Activated naive CD4-positive, alpha-beta T cell treated with anti-CD3 and anti-CD28 coated beads, Interleukin-2, amount 50 U/mL, for 16 hours (primary cell): ENCODE data around the gene MTA2.
"Not testable (repeated sequence)": the region's sequence is repeated elsewhere in the genome, so short reads cannot be mapped to it uniquely, and the experiment has no call there.

Source experiments
- DNase-seq: peaks from one replicate; pipeline ENCODE4 v3.0.0-alpha.2; 2020

The MTA2 gene

GRCh38 chr11:62601372-62602140 is at the start of gene MTA2:
MTA2 (minus strand) TSS chr11:62601865; CDS start chr11:62601450, 415 bp downstream.
- DNase-seq = peak; percentile 99

DNA sequence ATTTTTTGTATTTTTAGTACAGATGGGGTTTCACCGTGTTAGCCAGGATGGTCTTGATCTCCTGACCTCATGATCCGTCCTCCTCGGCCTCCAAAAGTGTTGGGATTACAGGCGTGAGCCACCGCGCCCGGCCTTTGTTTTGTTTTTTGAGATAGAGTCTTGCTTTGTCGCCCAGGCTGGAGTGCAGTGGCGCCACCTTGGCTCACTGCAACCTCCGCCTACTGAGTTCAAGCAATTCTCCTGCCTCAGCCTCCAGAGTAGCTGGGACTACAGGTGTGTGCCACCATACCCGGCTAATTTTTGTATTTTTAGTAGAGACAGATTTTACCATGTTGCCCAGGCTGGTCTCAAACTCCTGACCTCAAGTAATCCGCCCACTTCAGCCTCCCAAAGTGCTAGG is 48.6 kb upstream of the MTA2 start:
- DNase-seq = not testable (repeated sequence)

- no peak for DNase-seq
Measured at GRCh38 chr11:62649486-62649885, 47.8 kb upstream of the MTA2 start.

- no peak for DNase-seq
Measured at GRCh38 chr11:62648967-62649364, 47.3 kb upstream of the MTA2 start.

DNA sequence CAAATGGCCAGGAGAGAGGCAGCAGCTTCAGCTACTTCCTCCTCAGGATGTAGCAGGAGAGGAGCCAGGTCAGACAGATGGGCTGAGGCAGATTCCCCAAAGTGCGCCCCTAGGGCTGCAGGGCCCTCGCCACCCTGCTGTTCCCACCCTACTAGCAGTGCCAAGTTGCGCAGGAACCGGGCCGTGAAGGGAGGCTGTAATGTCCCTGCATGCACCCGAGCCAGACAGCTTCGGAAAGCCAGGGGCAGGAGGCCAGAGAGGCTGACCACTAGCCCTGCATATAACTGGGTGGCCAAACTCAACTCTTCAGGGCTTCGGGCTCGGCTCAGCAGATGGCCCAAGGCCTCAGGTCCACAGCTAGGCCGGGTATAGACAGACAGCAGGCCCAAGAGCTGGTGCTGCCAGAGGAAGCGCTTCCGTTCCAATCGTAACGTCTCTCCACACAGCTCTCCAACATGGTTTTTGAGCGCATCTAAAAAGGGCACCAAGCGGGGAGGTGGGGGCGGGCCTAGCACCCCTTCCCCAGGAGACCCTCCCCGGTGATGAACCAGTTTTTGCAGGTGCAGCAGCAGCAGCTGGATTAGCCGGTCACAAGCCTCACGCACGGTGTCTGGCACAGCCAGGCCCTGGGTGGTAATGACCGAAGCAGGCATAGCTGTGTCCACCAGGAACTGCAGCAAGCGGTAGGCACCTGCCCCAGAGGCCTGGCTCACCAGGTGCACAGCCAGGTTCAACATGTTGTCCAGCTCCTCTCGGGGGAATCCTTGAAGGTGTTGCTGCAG is 46.7 kb upstream of the MTA2 start:
- DNase-seq = no peak

- DNase-seq = no peak
Measured at GRCh38 chr11:62647609-62648005, 45.9 kb upstream of the MTA2 start.

GRCh38 chr11:62646825-62647608 is 45.4 kb upstream of the MTA2 start:
- no peak for DNase-seq

DNA sequence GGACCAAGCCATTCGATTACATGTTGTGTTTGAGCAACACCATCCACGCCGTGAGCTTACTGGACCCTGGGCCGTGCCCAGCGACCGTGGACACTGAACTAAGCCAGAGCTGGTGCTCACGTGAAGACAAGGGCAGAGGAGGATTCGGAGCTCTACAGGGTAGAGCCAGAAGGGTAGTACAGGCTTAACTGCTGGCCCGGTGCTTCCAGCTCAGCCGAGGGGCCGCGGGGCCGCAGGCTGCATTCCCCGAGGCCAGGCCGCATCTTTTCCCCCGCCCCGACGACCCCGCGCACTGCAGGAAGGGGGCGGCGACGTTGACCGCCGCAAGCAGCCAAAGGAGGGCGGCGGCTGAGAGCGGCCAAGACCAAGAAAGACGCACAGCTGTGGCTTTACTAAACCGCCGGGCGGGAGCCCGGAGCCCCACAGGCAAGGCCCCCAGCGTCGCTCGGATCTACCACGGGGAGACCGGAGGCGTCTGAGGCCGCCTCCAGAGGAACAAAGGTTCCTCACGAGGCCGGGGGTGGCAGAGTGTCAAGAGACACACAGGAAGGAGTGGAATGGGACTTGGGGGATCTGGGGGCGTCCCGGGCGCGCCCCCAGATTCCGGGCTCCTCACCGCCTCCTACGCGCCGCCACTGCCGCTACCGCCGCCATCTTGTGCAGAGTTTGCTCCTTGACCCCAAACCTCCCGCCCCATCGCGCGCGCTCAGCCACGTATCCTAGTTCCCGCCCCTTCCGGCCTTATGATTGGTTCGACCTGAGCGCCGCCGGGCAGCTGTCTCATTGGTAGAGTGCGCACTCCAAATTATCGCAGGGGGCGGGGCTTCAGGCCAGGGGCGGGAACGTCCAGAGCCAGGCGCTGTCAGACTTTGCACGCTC is 44.5 kb upstream of the MTA2 start, which contains the start of gene GANAB:
TSS of gene GANAB (minus strand) at position 668 of the 879 bp plus-strand sequence. CDS start at position 654, 14 bp downstream.
- peak; percentile 99 for DNase-seq

GRCh38 chr11:62645671-62645945 is 43.9 kb upstream of the MTA2 start:
- no peak for DNase-seq

GRCh38 chr11:62644220-62644619 is 42.6 kb upstream of the MTA2 start:
- DNase-seq = no peak

DNA sequence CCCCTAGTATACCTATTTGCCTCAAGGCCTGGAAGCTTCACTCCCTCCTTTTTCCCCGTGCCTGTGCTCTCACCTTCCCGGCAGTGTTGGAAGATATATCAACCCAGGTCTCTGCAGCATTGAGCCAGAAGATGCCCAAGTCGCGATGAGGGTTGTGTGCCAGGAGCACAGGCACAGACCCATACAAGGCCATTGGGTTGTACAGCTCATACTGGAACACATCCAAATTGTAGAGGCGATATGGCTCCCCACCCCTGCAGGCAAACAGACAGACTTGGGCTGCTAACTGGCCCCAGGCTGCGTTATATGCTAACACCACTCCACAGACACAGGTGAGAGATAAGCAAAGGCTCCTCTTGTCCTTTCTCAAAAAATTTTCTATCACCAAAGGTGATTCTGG is 30.8 kb upstream of the MTA2 start:
- no peak for DNase-seq

- DNase-seq = no peak
Measured at GRCh38 chr11:62627713-62628112, 26.0 kb upstream of the MTA2 start.

DNA sequence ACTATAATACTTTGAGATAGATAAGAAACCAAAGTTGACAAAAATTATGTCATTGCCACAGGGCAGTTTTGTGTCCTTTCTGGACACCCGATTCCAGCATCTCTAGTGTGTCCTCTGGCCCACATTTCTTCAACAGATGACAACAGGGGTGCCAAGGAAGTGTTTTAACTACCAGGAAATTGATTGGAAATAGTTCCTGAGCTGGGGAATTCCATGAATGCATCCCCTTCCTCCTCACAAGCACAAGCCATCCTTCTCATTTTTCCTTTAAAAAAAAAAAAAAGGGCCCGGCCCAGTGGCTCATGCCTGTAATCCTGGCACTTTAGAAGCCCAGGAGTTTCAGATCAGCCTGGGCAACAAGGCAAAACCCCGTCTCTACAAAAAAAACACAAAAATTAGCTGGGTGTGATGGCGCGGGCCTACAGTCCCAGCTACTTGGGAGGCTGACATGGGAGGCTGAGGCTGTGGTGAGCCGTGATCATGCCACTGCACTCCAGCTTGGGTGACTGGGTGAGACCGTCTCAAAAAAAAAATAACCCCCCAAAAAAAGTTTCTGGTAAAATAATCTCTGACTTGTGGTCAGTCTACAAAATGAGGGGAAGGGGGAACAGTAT is 20.9 kb upstream of the MTA2 start:
- DNase-seq = no peak

DNA sequence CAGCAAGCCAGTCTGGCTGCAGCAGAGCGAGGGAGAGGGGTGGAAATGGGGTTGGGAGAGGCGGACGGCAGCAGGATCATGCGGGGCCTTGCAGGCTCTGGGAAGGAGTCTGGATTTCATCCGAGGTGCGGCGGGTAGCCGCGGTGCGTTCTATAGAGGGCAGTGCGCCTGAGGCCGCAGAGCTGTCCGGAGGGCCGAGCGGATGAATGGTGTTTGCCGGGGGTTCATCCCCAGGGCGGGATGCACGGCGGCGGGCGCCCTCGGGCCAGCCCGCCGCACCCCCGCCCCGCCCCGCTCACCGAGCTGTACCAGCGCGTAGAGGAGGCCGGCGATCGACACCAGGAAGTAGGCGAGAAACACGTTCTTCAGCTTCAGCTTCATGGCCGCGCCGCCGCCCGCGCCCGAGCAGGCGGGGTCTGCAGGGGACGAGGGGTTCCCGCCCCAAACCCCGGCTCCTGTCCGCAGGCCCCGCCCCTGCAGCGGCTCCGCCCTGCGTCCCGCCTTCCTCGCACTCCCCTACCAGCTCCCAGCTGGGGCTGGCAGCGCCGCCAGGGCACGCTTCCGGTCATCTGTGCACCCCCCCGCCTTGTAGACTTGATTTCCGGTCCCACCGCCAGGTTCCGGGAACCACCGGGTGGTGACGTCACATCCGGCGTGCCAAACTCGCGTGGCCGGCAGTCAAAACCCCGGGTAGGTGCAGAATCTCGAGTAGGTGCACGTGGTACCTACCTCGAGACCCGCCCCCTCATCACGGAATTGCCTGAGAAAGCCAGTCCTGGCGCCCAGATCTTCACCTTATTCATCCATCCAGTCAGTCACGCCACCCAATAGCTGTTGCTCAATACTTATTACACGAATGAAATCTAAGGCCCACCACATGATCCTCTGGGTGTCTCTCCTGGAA is 20.2 kb upstream of the MTA2 start, which contains the start of gene B3GAT3:
TSS of gene B3GAT3 (minus strand) at position 420 of the 904 bp plus-strand sequence. CDS start at position 381, 39 bp downstream.
- DNase-seq = peak; percentile 93

- DNase-seq = no peak
Measured at GRCh38 chr11:62621027-62621566, 19.4 kb upstream of the MTA2 start.

DNA sequence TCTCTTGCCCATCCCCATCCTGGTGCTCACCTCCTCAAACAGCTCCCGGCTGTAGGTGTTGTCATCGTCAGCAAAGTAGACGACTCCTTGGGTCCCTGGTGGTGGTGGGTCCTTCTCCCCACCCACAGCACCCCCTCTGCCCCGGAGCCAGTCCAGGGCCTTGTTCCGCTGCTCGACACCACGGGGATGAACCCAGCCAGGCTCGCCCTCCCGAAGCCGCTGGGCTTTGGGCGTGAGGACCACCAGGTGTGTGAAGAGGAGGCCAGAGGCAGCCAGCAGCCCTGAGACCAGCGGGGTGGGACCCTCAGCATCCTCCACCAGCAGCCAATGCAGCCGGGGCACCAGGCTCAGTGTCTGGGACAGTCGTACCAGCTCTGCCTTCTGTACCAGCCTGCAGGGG is 15.3 kb upstream of the MTA2 start:
- not testable (repeated sequence) for DNase-seq

DNA sequence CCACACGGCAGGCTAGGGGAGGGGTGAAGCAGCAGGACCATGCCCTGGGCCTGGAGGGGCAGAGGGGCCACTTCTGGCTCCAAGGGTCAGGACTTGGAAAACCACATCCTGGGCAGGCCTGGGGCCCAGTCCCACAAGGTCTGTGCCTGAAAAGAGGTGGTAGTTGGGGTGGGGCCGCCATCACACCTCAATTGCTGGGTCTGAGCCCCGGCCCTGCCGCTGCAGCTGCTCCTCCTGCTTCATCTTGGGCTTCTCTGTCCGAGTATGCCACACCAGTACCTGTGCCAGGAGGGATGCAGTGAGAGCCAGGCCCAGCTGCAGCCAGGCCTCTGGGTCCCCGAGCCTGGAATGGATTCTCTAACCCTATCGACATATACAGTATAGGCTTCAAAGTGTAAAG is 13.9 kb upstream of the MTA2 start:
- DNase-seq = no peak

GRCh38 chr11:62614275-62614674 is 12.6 kb upstream of the MTA2 start:
- DNase-seq = peak; percentile 56

DNA sequence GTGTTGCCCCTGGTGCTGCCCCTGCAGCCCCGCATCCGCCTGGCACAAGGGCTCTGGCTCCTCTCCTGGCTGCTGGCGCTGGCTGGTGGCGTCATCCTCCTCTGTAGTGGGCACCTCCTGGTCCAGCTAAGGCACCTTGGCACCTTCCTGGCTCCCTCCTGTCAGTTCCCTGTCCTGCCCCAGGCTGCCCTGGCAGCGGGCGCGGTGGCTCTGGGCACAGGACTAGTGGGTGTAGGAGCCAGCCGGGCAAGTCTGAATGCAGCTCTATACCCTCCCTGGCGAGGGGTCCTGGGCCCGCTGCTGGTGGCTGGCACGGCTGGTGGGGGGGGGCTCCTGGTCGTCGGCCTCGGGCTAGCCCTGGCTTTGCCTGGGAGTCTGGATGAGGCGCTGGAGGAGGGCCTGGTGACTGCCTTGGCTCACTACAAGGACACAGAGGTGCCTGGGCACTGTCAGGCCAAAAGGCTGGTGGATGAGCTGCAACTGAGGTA is 11.7 kb upstream of the MTA2 start:
- no peak for DNase-seq
